Measurements from ENCODE around the gene CIC.
A peak's percentile ranks its signal among the peaks of the same experiment; 100 is the strongest.

The CIC gene

DNA sequence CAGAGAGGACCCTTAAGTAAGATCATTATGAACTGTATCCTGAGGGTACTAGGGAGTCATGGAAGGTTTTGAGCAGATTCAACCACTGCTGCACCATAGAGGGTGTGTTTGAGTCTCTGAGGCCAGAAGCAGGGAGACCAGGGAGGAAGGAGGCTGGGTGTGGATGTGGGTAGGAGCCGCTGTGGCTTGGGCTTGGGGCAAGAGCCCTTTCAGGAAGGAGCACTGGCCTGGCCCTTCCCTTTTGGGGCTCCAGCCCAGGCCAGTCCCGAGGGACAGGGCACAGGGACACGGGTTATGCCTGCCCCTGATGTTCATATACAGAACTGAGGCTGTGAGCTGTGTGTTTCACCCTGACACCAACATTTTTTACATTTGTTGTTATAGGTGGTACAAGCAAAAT lies 7.2 kb downstream of the CIC start:
- DNase-seq = no peak

DNA sequence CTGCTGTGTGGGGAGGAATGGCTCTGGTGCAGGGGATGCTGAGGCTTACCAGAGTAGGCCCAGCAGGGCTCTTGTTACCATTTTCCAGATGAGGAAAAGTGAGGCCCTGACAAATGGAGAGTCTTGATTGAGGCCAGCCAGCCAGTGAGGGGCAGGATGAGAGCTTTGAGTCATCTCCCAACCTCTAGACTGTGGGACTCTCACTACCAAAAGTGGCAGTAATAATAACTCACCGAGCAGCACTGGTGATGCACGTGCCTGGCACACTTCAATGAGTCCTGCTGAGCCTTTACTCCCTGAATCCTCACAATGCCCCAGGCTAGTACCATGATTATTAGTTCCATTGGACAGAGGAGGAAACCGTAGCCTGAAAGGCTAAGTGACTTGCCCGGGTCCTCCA lies 7.8 kb downstream of the CIC start:
- DNase-seq = no peak

DNA sequence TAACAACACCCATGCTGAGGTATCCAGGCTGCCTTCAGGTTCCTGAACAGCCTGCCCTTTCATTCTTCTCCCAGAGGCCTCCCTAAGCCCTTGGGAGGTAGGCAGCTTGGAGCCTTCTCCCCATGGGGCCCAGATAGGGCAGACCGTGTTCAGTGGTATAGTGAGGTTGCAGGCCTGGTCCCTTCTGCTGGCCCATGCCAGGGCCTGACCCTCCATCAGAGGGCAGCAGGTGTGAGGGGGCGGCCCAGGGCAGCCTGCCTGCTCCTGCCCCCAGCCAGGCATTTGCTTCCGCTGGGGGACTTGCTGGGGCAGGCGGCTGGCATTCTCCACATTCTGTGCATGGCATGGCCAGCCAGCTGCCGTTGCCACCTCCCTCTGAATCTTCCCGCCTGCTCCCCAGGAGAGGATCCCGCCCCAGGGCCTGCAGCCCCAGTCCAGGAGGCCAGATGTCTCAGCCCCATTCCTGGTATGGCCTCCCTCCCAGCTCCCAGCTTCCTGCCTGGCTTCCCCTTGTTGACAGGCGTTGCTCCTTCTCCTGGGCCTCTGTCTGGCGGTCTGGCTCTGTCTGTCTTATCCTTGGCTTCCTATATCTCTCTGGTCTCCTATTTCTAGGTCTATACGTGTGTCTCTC lies 8.9 kb downstream of the CIC start:
- no peak for DNase-seq

DNA sequence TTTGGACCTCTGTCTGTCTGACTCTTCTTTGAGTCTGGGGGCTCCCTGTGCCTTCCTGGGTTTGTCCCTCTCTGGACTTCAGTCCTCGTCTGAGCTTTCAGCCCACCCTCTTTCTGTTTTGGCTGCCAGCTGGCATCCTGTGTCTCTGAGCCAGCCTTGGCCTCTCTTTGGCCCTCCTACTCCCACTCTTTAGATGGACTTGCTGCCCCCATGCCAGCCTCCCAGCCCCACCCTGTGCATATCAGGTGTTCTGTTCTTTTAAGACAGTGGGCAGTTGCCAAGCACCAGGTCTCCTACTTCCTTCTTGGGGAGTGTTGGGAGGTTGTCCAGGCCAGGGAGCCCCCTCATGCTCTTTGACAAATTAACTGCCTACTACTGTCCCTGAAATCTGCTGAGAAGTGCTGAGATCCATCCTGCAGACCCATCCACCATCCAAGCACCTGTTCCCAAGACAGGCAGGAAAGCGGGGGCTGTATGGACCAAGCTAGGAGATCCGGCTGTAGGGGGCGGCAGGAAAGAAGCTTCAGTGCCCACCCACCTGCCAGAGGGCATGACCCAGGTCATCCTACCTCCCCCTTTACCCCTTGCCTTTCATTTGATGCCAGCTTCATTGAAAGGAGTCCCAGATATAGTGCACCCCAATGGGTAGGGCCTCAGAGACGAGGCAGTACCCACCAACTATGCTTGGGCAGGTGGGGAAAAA lies 9.6 kb downstream of the CIC start:
- DNase-seq = no peak

DNA sequence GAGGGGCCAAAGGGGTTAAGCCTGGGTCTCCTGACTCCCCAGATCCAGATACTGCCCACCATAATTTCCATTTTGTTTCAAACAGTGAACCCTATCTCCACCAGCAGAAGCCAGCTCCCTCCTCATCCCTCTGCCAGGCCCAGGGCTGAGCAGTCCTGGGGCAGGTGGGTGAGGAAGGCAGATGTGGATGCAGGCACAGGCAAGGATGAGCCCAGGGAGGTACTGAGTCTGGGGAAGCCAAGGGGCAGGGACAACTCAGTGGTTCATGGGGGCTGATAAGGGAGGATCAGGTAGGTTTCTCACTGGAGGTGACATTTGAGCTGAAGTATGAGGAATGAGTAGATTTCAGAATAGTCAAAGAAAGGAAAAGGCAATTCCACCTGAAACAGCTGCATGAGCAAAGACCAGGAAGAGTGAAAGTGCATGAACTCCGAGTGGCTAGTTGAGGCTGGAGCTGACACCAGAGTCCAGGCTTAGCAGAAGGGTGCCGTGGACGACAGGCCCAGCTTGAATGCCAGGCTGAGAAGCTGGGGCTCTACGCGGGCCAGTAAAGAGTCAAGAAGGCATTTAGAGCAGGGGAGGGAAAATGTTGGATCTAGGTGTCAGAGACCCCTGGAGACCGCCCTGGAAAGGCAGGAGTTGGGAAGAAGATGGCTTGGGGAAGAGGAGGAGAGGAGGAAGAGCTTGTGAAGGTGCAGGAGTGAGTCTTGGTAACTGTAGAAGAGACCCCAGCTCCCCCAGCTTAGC lies 10.3 kb downstream of the CIC start:
- DNase-seq = no peak

DNA sequence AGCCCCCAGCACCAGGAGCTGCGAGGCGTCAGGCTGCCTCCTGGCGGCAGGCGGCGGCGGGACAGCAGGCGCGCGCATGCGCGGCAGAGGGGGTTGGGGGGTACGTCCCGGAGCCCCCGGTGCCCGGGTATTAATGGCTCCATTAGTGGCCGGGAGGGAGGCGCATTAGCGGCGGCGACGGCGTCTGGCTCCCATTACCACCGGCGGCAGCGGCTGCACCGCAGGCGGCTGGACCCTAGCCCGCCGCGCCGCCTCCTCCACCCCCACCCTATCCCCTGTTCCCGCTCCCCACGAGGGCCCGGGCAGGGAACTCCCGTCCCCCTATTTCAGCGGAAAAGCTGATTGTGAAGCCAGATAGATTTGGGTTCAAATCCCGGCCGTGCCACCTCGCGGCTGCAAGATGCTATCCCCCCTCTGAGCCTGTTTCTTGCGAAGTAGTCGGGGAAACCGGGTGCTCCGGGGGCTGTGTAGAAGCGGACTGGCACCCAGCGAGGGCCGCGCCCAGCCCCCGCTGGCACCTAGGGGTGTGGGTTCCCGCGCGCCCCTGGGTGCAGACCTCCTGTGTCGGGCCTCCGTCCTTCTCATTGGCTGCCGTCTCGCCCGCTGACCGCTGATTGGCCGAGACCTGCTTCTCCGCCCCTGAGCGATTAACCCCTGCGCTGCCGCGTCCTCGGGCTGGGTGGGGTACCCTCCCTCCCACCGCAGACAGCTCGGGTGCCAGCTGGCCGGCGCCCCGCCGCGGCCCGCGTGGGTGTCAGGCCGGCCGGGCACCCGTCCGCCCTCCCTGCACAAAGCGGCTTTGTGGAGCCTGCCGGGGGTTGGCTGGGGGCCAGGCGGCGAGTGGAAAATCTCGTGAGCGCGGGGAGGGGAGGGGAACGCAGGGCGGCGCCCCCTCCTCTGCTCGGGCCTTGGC lies 11.1 kb downstream of the CIC start:
- DNase-seq = peak; percentile 95

DNA sequence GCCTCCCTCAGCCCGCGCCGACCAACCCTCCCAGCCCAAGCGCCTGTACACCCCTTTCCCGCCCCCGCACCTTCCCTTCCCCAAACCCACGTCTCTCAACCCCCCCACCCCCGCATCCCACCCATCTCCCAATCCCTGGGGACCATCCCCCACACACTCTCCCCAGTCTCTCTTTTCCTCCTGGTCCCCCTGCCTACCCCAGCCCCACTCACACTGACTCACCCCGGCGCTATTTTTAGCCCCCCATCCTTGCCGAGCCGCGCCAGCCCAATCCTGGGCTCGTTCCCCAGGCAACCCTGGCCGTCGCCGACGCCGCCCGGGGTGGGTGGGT lies 11.7 kb downstream of the CIC start:
- DNase-seq = no peak

DNA sequence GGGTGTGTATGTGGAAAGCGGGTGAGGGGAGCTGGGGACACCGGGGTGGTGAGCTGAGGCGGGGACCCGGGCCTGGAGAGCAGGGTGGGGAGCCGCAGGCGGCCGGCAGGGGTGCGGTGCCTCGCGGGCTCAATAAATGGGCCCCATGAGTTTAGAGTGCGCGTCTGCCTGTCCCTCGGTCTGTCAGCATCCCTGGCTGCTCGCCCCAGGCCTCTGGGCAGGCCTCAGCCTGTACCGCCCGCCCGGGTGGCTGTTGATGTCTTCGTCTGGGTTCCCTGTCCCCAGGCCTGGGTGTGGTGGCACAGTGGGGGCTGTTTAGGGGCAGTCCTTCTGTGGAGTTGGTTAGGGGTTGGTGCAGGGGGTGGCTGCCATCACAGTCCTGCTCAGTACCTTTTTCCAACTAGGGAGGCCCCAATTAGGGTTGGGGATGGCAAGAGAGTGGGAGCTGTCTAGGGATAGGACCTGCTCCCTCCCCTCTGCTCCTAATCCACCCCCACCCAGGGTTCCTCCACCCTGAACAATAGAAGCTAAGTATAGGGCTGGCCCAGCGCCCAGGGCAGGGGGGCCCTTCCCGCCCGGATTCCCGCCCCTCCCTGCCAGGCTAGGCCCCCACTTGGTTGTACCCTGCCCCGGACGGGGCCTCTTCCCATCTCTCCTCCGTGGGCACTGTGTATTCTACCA lies 12.2 kb downstream of the CIC start:
- DNase-seq = peak; percentile 61

DNA sequence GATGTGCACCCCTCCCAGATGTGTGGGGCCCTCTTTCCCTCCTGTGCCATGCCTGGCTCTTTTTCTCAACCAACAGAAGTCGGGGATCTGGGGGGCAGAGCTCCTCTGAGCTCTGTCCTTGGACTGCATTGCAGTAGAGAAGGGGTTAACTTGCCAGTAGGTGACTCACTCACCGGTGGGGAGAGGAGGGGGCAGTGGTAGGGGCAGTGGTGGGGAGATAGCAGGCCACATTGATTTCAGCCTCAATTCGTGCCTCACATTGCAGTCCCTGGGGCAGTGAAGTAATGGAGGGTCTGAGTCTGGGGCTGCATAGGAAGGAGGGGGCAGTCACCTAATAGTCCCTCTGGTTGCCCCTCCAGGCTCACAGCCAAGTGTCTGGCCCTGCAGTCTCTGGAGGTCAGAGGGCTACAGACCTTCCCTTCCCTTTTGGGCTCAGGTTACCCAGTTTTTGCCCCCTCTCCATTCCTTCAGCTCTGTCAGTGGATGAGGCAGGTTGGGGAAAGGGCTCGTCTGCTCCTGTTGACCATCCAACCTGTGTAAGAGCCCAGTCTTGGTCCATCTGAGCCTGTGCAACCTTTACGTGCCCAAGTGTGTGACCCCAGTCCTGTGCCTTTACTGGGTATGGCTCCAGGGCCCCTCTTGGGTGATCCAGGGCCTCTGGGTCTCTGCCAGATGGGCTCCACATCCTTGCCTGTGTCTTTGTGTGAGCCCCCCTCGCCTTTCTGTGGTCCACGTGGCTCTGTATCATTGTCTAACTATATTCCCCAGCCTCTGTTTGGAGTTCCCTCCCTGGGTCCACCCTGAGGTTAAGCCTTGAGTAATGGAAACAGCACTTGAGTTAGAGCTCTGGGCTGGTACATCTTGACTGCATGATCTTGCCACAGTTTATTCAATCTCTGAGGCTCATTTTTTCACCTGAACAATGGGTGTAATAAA lies 13.0 kb downstream of the CIC start:
- no peak for DNase-seq

DNA sequence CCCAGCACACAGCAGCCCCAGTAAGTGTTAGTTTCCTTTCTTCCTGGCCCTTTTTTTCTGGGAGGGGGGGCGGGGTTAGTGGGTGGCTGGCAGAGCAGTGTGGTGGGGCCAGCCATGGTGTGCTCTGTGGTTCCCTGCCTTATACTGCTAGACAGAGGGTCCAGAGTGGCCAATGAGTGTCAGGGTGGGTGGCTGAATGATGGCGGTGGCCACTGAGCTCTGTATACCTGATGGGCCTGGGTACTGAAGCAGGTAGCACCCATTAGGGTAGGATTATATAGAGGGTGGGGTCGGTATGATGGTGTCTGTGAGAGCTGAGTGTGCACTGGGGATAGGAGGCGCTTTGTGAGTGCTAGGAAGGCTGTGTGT lies 13.8 kb downstream of the CIC start:
- DNase-seq = no peak

DNA sequence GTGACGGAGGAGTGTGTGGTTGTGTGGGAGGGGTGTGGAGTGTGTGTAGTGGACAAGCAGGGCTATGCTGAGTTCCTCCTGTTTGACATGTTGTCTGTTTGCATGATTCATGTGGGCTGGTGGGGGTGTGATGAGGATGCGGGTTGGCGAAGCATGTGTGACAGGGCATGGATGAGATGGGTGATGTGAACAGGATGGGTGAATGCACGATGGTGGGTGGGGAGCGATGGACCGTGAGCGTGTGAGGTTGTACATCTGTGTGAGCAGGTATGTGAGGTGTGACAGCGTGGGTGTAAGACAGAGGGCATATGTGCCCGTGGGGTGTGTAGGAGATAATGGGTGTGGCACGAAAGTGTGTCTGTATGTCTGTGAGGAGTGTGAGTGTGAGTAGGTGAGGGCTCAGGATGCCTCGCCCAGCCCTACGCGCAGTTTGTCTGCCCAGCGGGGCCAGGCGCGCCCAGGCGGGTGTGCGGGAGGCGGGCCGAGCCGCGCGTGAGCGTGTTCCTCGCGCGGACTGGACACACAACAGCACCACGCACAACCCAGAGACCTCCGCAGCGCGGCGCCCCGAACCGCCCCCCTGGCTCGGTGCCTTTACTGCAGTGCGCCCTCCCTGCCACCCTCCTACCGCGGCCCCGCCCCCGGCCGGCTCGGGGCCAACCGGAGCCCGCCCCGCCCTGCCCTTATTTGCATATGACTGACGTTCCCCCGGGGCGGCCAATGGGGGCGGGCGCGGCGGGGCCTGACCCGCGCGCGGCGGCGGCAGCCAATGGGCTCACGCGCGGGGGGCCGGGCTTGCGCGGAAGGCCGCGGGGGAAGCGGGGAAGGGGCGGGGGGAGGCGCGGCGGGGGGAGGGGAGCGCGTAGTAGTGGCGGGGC lies 14.4 kb downstream of the CIC start:
- DNase-seq = peak; percentile 87

DNA sequence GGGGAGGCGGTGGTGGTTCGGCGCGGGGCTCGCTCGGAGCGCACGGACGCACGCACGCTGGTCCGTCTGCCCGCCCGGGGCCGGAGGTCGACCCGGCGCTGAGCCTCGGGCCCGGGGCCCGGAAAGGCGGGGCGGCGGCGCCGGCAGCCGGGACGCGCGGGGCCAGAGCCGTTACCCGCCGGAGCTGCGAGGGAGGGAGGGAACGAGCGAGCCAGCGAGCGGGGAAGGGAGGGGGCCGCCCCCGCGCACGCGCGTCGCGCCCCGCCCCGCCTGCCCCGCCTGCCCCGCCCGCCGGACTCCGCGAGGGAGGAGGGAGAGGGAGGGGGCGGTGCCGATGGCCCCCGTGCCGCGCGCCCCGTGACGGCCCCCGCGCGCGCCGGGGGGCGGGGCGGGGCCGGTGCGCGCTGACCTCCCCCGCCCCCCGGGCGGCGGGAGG lies 15.0 kb downstream of the CIC start:
- DNase-seq = no peak

DNA sequence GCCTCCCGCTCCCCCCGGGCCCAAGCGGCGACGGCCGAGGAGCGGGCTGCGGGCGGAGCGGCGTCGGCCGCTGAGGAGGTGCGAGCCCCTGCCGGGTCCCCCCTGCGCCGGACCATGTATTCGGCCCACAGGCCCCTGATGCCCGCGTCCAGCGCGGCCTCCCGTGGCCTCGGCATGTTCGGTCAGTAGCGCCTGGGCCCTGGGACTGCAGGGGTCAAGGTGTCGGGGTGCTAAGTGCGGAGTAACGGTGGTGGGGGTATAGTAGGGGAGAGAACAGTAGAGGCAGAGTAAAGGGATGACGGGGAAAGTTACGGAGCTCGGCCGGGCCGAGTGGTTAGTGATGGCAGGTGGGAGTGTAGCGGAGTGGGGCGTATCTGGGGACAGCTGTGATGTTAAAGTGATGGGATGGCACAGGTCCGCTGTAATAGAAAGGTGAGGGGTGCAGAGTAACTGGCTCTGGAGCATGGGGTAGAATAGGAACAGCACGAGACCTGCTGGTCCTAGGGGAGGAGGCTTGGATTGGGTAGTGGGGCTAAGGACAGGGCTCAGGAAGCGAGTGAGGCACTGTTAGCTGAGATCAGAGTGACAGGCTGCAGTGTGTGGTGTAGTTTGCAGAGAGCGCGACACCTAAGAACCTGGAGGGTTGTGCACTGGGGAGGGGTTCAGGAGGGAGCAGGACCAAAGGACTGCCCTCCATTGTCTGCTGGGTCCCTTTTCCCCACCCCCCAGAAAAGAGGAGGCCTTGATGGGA lies 15.7 kb downstream of the CIC start:
- DNase-seq = peak; percentile 69

DNA sequence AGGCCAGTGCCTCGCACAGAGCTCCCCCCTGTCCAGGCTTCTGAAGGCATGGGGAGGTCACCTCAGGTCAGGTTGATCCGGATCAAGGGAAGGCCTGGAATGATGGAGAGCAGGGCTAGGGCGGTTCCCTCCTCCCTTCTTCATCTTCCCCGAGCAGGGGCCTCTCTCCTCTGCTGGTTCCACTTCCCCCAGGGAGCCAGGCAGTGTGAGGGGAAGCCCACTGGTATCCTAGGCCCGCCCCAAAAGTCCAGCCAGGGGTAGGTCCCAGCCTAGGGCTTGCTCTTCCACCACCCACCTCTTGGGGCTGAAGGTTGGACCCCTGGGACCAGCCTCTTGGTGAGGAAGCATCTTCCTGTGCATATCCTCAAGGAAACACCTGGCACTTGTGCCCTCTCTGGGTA lies 16.5 kb downstream of the CIC start:
- no peak for DNase-seq

DNA sequence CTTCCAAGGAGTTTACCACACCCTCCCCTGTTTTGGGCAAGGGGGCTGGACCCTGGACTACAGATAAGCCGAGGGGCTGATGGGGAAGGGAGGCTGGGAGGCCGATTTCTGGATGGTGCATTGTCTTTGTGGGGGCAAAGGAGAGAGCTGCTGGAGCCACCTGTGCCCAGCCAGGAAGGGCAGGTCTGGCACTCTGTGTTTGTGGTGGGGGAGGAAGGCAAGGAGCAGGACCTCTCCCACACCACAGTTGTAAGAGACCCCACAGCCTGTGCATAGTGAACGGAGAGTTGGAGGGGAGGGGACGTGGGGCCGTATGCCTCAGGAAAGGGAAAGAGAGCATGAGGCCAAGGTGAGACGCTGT lies 16.9 kb downstream of the CIC start:
- no peak for DNase-seq

DNA sequence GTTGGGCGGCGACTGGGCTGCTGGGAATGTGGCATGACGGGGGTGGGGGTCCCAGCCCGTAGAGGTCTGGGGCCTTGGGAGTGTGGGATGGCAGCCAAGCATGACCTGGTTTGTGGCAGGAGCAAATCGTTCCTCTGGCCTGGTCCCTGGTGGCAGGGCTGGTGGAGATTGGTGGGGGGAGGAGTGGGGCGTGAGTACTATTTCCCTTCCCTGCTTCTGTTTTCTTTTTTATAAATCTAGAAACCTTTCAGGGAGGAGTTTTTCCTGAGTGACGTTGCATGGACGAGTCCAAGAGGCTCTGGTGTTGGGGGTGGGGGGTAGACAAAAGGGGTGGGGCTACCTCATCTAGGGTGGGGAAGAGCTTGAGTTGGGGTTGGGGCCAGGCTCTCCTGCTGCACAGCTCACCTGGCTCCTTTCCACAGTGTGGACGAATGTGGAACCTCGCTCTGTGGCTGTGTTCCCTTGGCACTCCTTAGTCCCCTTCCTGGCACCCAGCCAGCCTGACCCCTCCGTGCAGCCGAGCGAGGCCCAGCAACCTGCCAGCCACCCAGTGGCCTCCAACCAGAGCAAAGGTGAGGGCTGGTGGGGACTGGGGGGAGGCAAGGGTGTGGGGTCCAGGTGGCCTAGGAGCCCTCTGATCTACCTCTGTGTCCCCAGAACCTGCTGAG lies 17.4 kb downstream of the CIC start:
- DNase-seq = peak; percentile 61

DNA sequence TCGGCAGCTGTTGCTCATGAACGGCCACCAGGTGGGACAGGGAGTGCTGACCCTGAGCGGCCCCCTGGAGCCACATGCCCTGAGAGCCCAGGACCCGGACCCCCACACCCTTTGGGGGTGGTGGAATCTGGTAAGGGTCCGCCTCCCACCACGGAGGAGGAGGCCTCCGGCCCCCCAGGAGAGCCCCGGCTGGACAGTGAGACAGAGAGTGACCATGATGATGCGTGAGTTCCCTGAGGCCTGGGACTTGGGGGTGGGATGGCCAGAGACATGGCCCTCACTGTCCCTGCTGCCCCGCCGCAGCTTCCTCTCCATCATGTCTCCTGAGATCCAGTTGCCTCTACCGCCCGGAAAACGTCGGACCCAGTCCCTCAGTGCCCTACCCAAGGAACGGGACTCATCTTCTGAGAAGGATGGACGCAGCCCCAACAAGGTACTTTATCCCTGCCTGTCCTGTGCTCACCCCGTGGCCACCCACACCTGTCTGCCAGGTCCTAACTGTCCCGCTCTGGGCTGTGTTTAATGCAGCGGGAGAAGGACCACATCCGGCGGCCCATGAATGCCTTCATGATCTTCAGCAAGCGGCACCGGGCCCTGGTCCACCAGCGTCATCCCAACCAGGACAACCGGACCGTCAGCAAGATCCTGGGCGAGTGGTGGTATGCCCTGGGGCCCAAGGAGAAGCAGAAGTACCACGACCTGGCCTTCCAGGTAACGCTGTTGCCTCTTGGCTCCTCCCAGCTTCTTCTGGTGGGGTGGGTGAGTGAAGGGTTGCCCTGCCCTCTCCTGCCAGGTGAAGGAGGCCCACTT lies 18.2 kb downstream of the CIC start:
- DNase-seq = no peak

DNA sequence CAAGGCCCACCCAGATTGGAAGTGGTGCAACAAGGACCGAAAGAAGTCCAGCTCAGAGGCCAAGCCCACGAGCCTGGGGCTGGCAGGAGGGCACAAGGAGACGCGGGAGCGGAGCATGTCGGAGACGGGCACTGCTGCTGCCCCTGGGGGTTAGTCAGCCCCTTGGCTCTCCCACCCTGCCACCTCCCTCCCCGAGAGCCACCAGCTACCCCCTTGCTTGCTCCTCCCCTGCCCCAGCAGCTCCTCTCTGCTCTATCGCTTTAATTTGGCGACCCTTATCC lies 18.7 kb downstream of the CIC start:
- no peak for DNase-seq
